HG02885 (cell line): ENCODE data around the gene RHEBL1.

Experiments used
- ATAC-seq: cut with Tn5 transposase; IDR thresholded peaks from one replicate; pipeline ENCODE4 v1.9.1; 2021; ENCODE audit warnings: mild to moderate bottlenecking; ENCODE audit not compliant: unreplicated experiment, poor library complexity

Gene RHEBL1

GRCh38 chr12:49039421-49040363 lies 30.1 kb downstream of the RHEBL1 start:
- ATAC-seq = no peak

- no peak for ATAC-seq
These were observed 31.4 kb downstream of the RHEBL1 start for GRCh38 chr12:49038291-49038955.

DNA sequence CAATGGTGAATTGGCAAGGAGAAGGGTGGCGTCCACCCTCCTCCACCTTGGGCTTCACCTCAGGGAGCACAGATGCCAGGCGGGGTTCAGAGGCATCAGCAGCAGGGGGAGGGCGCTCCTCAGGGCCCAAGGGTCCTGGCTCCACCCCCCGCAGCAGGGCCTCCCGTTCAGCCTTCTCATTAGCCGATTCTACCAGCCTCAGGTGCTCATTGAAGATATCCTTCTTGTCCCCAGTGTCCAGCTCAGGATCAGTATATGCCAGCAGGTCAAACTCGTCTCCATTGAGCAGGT lies 31.9 kb downstream of the RHEBL1 start:
- ATAC-seq = no peak

- no peak for ATAC-seq
These were observed 32.5 kb downstream of the RHEBL1 start for GRCh38 chr12:49037111-49037946.

GRCh38 chr12:49036029-49036428 lies 33.8 kb downstream of the RHEBL1 start:
- ATAC-seq = no peak

GRCh38 chr12:49034286-49034622 lies 35.5 kb downstream of the RHEBL1 start:
- no peak for ATAC-seq

- no peak for ATAC-seq
These were observed 36.0 kb downstream of the RHEBL1 start for GRCh38 chr12:49033611-49034285.

GRCh38 chr12:49032679-49033447 lies 36.9 kb downstream of the RHEBL1 start:
- no peak for ATAC-seq

DNA sequence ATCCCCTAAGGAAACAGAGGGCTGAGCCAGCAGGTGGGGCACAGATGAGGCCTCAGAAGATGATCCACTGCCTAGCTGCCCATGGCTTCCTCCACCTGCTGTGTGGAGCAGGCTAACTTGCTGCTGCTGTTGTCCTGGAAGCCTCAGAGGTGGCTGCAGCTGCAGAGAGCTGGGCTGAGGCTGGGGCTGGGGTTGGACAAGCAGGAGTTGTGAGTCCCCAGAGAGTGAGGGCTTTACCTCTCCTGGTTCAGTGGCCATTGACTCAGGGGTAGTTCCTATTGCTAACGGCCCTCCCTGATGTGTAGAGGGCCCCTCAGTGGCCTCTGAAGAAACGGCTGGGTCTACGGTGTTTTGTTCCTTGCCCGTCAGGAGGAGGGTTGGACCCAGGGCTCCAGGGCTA lies 37.5 kb downstream of the RHEBL1 start:
- no peak for ATAC-seq

GRCh38 chr12:49031573-49032161 lies 38.1 kb downstream of the RHEBL1 start:
- no peak for ATAC-seq

DNA sequence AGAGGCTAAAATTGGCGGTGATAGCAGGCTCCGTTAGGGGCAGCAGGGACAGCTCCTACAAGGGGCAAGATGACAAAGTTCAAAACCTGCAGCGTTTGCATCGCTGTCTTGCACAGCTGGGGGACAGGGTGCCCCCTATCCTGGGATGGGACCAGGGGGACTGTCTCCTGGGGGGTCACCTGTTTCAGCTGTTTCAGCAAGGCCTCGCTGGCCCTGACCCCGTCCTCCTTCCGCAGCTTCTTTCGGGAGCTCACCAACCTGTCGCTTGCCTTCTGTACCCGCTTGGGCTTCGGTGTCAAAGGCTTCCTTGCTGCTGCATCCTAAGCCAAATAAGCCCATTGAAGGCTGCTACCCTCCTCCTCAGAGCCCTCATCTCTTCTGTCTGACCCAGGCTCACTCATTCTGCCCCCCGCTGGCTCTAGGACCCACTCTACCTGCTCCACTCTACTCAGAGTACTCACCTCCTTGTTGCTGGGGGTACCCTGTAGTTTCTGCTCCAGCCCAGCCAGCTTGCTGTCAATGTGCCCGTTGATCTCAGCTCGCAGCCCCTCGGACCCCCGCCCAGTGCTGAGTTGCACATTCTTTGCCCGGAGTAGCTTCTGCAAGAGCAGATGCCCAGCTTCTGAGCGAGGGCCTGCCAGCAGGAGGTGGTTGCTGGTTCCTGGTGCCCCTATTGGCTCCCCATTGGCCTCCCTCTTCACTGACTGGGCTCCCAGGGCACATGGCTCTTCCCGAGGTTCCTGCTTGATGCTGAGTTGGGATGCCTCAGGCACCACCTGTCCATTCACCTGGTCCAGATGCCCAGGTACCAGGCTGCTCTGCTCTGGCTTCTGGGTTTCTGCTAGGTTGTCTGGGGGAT lies 38.8 kb downstream of the RHEBL1 start:
- no peak for ATAC-seq

GRCh38 chr12:49030119-49030518 lies 39.7 kb downstream of the RHEBL1 start:
- no peak for ATAC-seq

- ATAC-seq = no peak
These were observed 41.0 kb downstream of the RHEBL1 start for GRCh38 chr12:49028666-49029275.

GRCh38 chr12:49027846-49028555 lies 41.8 kb downstream of the RHEBL1 start:
- no peak for ATAC-seq

- ATAC-seq = no peak
These were observed 42.9 kb downstream of the RHEBL1 start for GRCh38 chr12:49026678-49027480.

- ATAC-seq = no peak
These were observed 43.7 kb downstream of the RHEBL1 start for GRCh38 chr12:49026101-49026500.

DNA sequence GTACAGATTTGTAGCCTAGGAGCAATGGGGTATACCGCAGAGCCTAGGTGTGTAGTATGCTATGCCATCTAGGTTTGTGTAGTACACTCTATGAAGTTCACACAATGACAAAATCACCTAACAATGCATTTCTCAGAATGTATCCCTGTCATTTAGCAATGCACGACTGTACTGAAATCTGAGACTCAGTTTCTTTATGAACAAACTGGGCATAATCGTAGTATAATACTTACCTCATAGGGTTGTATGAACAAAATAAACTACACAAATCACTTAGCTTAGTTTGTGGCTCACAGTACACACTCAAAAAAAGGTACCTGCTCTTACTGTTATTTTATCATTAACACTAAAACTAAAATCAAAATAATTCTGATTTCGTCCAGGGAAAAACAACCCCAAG lies 44.3 kb downstream of the RHEBL1 start:
- no peak for ATAC-seq
